Neural progenitor cell (in vitro differentiated cells): ENCODE results near the gene PDIA5. TPM values are rescaled to one million over a fixed set of nuclear protein-coding genes. Genes with fewer than 3 reads are reported as not detected.

Source experiments
- DNase-seq: peaks from one replicate; pipeline ENCODE4 v3.0.0-alpha.2; 2016; ENCODE audit warnings: low spot score
- H2AFZ ChIP-seq: fragments of 200-600 bp; sonication (generic); replicated peaks from 2 replicates; pipeline ENCODE4 v1.6.1; 2016; ENCODE audit warnings: antibody characterized with exemption
- H3F3A ChIP-seq: fragments of 200-600 bp; sonication (generic); 2 replicates; pipeline ENCODE4 v1.6.1; 2016; ENCODE audit warnings: antibody characterized with exemption, low read depth
- H3K27ac ChIP-seq: fragments of 200-600 bp; sonication (generic); 2 replicates; pipeline ENCODE4 v1.5.1; 2016; ENCODE audit warnings: mild to moderate bottlenecking
- H3K27me3 ChIP-seq: fragments of 200-600 bp; sonication (generic); 2 replicates; pipeline ENCODE4 v1.6.1; 2016; ENCODE audit warnings: mild to moderate bottlenecking, moderate library complexity
- H3K36me3 ChIP-seq: fragments of 200-600 bp; sonication (generic); 2 replicates; pipeline ENCODE4 v1.5.1; 2016
- H3K4me1 ChIP-seq: fragments of 200-600 bp; sonication (generic); 2 replicates; pipeline ENCODE4 v1.6.1; 2016; ENCODE audit warnings: mixed run types
- H3K4me2 ChIP-seq: fragments of 200-600 bp; sonication (generic); 2 replicates; pipeline ENCODE4 v1.6.1; 2016
- H3K4me3 ChIP-seq: fragments of 200-600 bp; sonication (generic); 2 replicates; pipeline ENCODE4 v1.5.1; 2016
- H3K79me2 ChIP-seq: fragments of 200-600 bp; sonication (generic); 2 replicates; pipeline ENCODE4 v1.6.1; 2016; ENCODE audit warnings: low read depth
- H3K9ac ChIP-seq: fragments of 200-600 bp; sonication (generic); 2 replicates; pipeline ENCODE4 v1.6.1; 2016
- H3K9me3 ChIP-seq: fragments of 200-600 bp; sonication (generic); 2 replicates; pipeline ENCODE4 v1.5.1; 2016; ENCODE audit warnings: low read depth
- H4K20me1 ChIP-seq: fragments of 200-600 bp; sonication (generic); 2 replicates; pipeline ENCODE4 v1.6.1; 2016; ENCODE audit warnings: low read depth
- H3K27ac Mint-ChIP-seq: 3 replicates; pipeline ENCODE4 v1.8.0; 2021; ENCODE audit warnings: mixed read lengths
- H3K27me3 Mint-ChIP-seq: 2 replicates; pipeline ENCODE4 v1.8.0; 2022; ENCODE audit warnings: low read depth, mild to moderate bottlenecking, inconsistent platforms, moderate library complexity, mixed read lengths; ENCODE audit not compliant: insufficient read depth
- H3K36me3 Mint-ChIP-seq: 3 replicates; pipeline ENCODE4 v1.8.0; 2021; ENCODE audit warnings: mixed read lengths
- H3K4me1 Mint-ChIP-seq: 3 replicates; pipeline ENCODE4 v1.8.0; 2021; ENCODE audit warnings: mixed read lengths
- H3K4me3 Mint-ChIP-seq: 3 replicates; pipeline ENCODE4 v1.8.0; 2021; ENCODE audit warnings: mild to moderate bottlenecking, moderate library complexity, mixed read lengths
- H3K9me3 Mint-ChIP-seq: 3 replicates; pipeline ENCODE4 v1.8.0; 2020; ENCODE audit warnings: mixed read lengths
- EZH2 ChIP-seq: fragments of 200-600 bp; sonication (generic); IDR thresholded peaks from 2 replicates; pipeline ENCODE4 v1.6.1; 2017; ENCODE audit warnings: antibody characterized with exemption, mild to moderate bottlenecking, moderate library complexity
- EZH2phosphoT487 ChIP-seq: fragments of 200-600 bp; sonication (generic); IDR thresholded peaks from 2 replicates; pipeline ENCODE4 v1.6.1; 2017; ENCODE audit warnings: antibody characterized with exemption
- total RNA-seq: library from RNA; depleted of rRNA; stranded (reverse); fragments of >200 nt; gene quantifications from 2 replicates; pipeline ENCODE4 v1.2.3, GENCODE V29; 2015; ENCODE audit warnings: low replicate concordance
- TF ChIP-seq, protein P1 (sequence below): fragments of 200-600 bp; sonication (generic); IDR thresholded peaks from 2 replicates; pipeline ENCODE4 v1.5.1; 2017; ENCODE audit warnings: antibody characterized with exemption, mild to moderate bottlenecking

The PDIA5 gene
- total RNA-seq, 1 donor from 2014 or later = 15.8 TPM

DNA sequence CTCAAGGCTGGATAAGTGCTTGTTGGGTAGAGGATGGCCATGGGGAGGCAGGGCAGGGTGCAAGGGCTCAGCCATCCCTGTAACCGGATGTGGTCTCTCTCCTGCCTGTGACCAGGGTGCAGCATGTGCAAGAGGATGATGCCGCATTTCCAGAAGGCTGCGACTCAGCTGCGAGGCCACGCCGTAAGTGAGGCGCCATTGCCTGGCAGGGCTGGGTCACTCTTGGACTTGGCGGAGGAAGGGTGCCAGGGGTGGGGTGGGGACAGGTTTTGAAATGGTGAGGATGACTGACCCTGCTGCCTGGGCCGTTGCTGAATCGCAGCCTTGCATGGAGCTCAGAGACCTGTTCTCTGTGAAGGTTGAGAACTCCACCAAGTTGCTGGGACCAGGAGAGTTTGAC, 49.3 kb downstream of the PDIA5 start:
- Histone ChIP-seq H3K4me1 (peaks cover 10% of the 10 kb centered on the region), H3K4me3 (no peak overlapping the region), H3K4me2 (no peak overlapping the region), H3K27me3 (no peaks in the 10 kb centered on the region), H4K20me1 (no peaks in the 10 kb centered on the region), H3K9me3 (no peaks in the 10 kb centered on the region), H3K9ac (no peak overlapping the region), H3F3A (peaks cover 4% of the 10 kb centered on the region), H3K36me3 (no peaks in the 10 kb centered on the region), H3K27ac (no peak overlapping the region), H3K79me2 (no peaks in the 10 kb centered on the region), H2AFZ (no peak overlapping the region)
- H3K4me3 Mint-ChIP-seq = no peak overlapping the region
- peaks cover 20% of the 10 kb centered on the region for H3K4me1 Mint-ChIP-seq
- peaks cover 3% of the 10 kb centered on the region for H3K27me3 Mint-ChIP-seq
- peaks cover 27% of the 10 kb centered on the region for H3K36me3 Mint-ChIP-seq
- no peak overlapping the region for H3K27ac Mint-ChIP-seq
- no peaks in the 10 kb centered on the region for H3K9me3 Mint-ChIP-seq
- no peak for DNase-seq
- TF ChIP-seq, protein P1, sequence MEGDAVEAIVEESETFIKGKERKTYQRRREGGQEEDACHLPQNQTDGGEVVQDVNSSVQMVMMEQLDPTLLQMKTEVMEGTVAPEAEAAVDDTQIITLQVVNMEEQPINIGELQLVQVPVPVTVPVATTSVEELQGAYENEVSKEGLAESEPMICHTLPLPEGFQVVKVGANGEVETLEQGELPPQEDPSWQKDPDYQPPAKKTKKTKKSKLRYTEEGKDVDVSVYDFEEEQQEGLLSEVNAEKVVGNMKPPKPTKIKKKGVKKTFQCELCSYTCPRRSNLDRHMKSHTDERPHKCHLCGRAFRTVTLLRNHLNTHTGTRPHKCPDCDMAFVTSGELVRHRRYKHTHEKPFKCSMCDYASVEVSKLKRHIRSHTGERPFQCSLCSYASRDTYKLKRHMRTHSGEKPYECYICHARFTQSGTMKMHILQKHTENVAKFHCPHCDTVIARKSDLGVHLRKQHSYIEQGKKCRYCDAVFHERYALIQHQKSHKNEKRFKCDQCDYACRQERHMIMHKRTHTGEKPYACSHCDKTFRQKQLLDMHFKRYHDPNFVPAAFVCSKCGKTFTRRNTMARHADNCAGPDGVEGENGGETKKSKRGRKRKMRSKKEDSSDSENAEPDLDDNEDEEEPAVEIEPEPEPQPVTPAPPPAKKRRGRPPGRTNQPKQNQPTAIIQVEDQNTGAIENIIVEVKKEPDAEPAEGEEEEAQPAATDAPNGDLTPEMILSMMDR = no peak
- TF ChIP-seq EZH2phosphoT487 = no peak
- TF ChIP-seq EZH2 = no peak

DNA sequence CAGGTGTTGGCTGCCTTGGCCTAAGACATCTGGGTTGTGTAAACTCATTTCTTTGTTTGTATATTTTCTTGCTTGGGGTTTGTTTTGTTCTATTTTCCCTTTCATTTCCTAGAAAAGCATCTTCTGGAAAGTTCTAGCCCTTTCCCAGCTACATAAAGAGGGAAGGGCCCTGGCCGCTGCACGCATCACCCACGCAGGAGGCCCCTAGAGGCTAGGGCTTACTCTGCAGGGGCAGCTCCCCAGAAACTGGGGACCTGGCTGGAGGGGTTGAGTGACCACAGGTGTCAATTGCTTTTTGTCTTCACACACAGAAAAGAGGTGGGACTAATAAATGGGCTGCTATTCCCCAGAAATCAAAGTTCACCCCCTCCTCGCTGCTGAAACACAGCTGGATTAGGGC, 52.6 kb downstream of the PDIA5 start:
- H3K36me3 ChIP-seq = no peaks in the 10 kb centered on the region
- H3K4me1 ChIP-seq = no peaks in the 10 kb centered on the region
- Mint-ChIP-seq H3K27ac (no peak overlapping the region), H3K36me3 (peaks cover 33% of the 10 kb centered on the region), H3K27me3 (peaks cover 5% of the 10 kb centered on the region), H3K9me3 (no peaks in the 10 kb centered on the region), H3K4me1 (peaks cover 9% of the 10 kb centered on the region), H3K4me3 (no peak overlapping the region)
- H3K4me2 ChIP-seq = no peak overlapping the region
- H3K79me2 ChIP-seq = no peaks in the 10 kb centered on the region
- no peak overlapping the region for H2AFZ ChIP-seq
- no peaks in the 10 kb centered on the region for H4K20me1 ChIP-seq
- H3K9ac ChIP-seq = no peak overlapping the region
- no peaks in the 10 kb centered on the region for H3F3A ChIP-seq
- TF ChIP-seq, protein P1 = no peak
- TF ChIP-seq EZH2phosphoT487 = no peak
- no peak for TF ChIP-seq EZH2
- H3K4me3 ChIP-seq = no peak overlapping the region
- no peaks in the 10 kb centered on the region for H3K9me3 ChIP-seq
- H3K27me3 ChIP-seq = no peaks in the 10 kb centered on the region
- no peak for DNase-seq
- no peak overlapping the region for H3K27ac ChIP-seq

DNA sequence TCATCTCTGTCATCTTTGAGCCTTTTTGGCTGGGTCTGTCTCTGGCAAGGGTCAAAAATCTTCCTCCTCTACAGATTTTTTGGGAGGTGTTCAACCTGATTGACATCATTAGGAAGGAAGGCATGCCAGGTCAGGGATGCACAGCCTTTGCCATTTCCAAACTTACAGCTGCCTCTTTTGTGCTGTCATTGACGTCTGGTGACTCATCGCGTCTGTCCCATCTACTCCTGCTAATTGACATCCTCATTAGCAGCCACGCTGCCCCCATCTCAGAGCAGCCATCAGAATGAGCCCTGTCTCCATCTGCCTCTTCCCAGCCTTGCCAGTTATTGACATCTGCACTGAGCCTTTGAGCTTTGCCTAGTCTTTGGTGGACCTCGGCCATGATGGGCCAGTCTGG, 53.0 kb downstream of the PDIA5 start:
- Mint-ChIP-seq H3K4me3 (no peak overlapping the region), H3K4me1 (peaks cover 11% of the 10 kb centered on the region), H3K9me3 (no peaks in the 10 kb centered on the region), H3K36me3 (peaks cover 33% of the 10 kb centered on the region), H3K27ac (no peak overlapping the region), H3K27me3 (peaks cover 5% of the 10 kb centered on the region)
- no peaks in the 10 kb centered on the region for H3K36me3 ChIP-seq
- no peaks in the 10 kb centered on the region for H3K79me2 ChIP-seq
- H2AFZ ChIP-seq = no peak overlapping the region
- no peaks in the 10 kb centered on the region for H3F3A ChIP-seq
- TF ChIP-seq, protein P1 = no peak
- no peak for TF ChIP-seq EZH2phosphoT487
- TF ChIP-seq EZH2 = no peak
- no peaks in the 10 kb centered on the region for H3K4me1 ChIP-seq
- no peaks in the 10 kb centered on the region for H3K27me3 ChIP-seq
- H3K9ac ChIP-seq = no peak overlapping the region
- no peak overlapping the region for H3K4me2 ChIP-seq
- no peak for DNase-seq
- H3K4me3 ChIP-seq = no peak overlapping the region
- H3K9me3 ChIP-seq = no peaks in the 10 kb centered on the region
- no peaks in the 10 kb centered on the region for H4K20me1 ChIP-seq
- no peak overlapping the region for H3K27ac ChIP-seq
